ENCODE measurements around the gene LGI4. TPM values are rescaled to one million over a fixed set of nuclear protein-coding genes. Genes with fewer than 3 reads are reported as not detected.

The LGI4 gene
- total RNA-seq, 1 donor from 2014 or later: 16.1 TPM

- no peak overlapping the region for H3K4me3 Mint-ChIP-seq
- H3K27me3 Mint-ChIP-seq (ENCODE audit: low read depth): peaks cover 77% of the 10 kb centered on the region
- no peak for DNase-seq (ENCODE audit: low read depth, low spot score)
- no peaks in the 10 kb centered on the region for H3K36me3 Mint-ChIP-seq (ENCODE audit: low read depth)
- no peaks in the 10 kb centered on the region for H3K9me3 Mint-ChIP-seq
- TF ChIP-seq, protein P1, sequence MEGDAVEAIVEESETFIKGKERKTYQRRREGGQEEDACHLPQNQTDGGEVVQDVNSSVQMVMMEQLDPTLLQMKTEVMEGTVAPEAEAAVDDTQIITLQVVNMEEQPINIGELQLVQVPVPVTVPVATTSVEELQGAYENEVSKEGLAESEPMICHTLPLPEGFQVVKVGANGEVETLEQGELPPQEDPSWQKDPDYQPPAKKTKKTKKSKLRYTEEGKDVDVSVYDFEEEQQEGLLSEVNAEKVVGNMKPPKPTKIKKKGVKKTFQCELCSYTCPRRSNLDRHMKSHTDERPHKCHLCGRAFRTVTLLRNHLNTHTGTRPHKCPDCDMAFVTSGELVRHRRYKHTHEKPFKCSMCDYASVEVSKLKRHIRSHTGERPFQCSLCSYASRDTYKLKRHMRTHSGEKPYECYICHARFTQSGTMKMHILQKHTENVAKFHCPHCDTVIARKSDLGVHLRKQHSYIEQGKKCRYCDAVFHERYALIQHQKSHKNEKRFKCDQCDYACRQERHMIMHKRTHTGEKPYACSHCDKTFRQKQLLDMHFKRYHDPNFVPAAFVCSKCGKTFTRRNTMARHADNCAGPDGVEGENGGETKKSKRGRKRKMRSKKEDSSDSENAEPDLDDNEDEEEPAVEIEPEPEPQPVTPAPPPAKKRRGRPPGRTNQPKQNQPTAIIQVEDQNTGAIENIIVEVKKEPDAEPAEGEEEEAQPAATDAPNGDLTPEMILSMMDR (conservative IDR thresholded peaks at IDR 0.05): no peak
- no peak overlapping the region for H3K27ac Mint-ChIP-seq (ENCODE audit: unreplicated experiment)
- H3K4me1 Mint-ChIP-seq: peaks cover 23% of the 10 kb centered on the region
Measured at GRCh38 chr19:35149463-35149862, 14.6 kb upstream of the LGI4 start.

GRCh38 chr19:35146746-35147459, 12.0 kb upstream of the LGI4 start:
- TF ChIP-seq, protein P1 (conservative IDR thresholded peaks at IDR 0.05): no peak
- Mint-ChIP-seq H3K4me3 (no peak overlapping the region), H3K27ac (ENCODE audit: unreplicated experiment) (no peak overlapping the region), H3K27me3 (ENCODE audit: low read depth) (peaks cover 76% of the 10 kb centered on the region), H3K9me3 (no peaks in the 10 kb centered on the region), H3K4me1 (peaks cover 17% of the 10 kb centered on the region), H3K36me3 (ENCODE audit: low read depth) (no peaks in the 10 kb centered on the region)
- no peak for DNase-seq (ENCODE audit: low read depth, low spot score)

- Mint-ChIP-seq H3K27ac (ENCODE audit: unreplicated experiment) (no peak overlapping the region), H3K4me3 (no peak overlapping the region), H3K4me1 (peaks cover 28% of the 10 kb centered on the region)
Measured at GRCh38 chr19:35144600-35145436, 10.0 kb upstream of the LGI4 start.

GRCh38 chr19:35144259-35144599, 9.4 kb upstream of the LGI4 start:
- H3K4me1 Mint-ChIP-seq: peaks cover 34% of the 10 kb centered on the region
- no peaks in the 10 kb centered on the region for H3K36me3 Mint-ChIP-seq (ENCODE audit: low read depth)
- H3K27ac Mint-ChIP-seq (ENCODE audit: unreplicated experiment): no peak overlapping the region
- H3K4me3 Mint-ChIP-seq: peak overlapping the region; percentile 4
- DNase-seq (ENCODE audit: low read depth, low spot score): no peak
- H3K27me3 Mint-ChIP-seq (ENCODE audit: low read depth): peaks cover 75% of the 10 kb centered on the region
- TF ChIP-seq, protein P1 (conservative IDR thresholded peaks at IDR 0.05): no peak
- H3K9me3 Mint-ChIP-seq: no peaks in the 10 kb centered on the region

More at GRCh38 chr19:35144600-35145436, 10.0 kb upstream of the LGI4 start:
- no peak for DNase-seq (ENCODE audit: low read depth, low spot score)
- Mint-ChIP-seq H3K36me3 (ENCODE audit: low read depth) (no peaks in the 10 kb centered on the region), H3K27me3 (ENCODE audit: low read depth) (peaks cover 75% of the 10 kb centered on the region), H3K9me3 (no peaks in the 10 kb centered on the region)
- TF ChIP-seq, protein P1 (conservative IDR thresholded peaks at IDR 0.05): no peak

DNA sequence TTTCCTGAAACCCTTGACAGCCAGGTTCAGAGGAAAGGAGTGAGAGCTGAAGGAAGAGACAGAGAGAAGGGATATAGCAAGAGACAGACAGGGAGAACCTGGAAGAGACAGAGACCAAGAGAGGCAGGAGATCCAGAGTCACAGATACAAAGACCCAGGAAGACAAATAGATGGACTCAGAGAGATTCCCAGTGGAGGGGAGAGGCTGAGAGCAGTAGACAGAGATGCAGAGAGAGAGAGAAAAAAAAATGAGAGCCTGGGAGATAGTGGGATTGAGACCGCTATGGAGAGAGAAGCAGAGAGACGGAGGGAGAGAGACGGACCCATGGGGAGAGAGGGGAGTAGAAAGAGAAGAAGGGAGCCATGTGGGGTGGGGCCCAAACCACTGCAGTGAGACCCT, 9.0 kb upstream of the LGI4 start:
- peak overlapping the region; percentile 4 for H3K4me3 Mint-ChIP-seq
- peaks cover 38% of the 10 kb centered on the region for H3K4me1 Mint-ChIP-seq
- no peaks in the 10 kb centered on the region for H3K9me3 Mint-ChIP-seq
- H3K27ac Mint-ChIP-seq (ENCODE audit: unreplicated experiment): no peak overlapping the region
- no peaks in the 10 kb centered on the region for H3K36me3 Mint-ChIP-seq (ENCODE audit: low read depth)
- H3K27me3 Mint-ChIP-seq (ENCODE audit: low read depth): peaks cover 71% of the 10 kb centered on the region
- DNase-seq (ENCODE audit: low read depth, low spot score): no peak
- TF ChIP-seq, protein P1 (conservative IDR thresholded peaks at IDR 0.05): no peak

All from neural crest cell (in vitro differentiated cells).